ENCODE data around the gene CMC2.

DNA sequence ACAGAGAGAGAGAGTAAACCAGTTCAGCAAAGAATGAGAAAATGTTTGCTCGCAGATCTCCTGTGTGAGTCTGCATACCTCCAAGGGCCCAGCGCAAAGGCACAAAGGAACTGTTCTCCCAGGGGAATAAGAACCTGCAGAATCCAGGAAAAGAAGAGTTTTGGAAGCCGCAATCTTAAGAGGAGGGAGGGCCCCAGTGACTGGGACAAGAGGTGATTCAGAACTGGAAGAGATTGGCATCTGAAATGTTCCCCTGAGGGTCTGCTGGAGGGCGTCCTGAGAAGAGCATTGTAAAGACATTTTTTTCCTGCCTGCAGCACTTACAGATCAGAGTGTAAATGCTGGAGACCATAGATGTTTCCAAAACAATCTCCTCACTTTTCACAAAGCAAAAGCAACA, 35.0 kb upstream of the CMC2 start:
- TF ChIP-seq, protein P1, sequence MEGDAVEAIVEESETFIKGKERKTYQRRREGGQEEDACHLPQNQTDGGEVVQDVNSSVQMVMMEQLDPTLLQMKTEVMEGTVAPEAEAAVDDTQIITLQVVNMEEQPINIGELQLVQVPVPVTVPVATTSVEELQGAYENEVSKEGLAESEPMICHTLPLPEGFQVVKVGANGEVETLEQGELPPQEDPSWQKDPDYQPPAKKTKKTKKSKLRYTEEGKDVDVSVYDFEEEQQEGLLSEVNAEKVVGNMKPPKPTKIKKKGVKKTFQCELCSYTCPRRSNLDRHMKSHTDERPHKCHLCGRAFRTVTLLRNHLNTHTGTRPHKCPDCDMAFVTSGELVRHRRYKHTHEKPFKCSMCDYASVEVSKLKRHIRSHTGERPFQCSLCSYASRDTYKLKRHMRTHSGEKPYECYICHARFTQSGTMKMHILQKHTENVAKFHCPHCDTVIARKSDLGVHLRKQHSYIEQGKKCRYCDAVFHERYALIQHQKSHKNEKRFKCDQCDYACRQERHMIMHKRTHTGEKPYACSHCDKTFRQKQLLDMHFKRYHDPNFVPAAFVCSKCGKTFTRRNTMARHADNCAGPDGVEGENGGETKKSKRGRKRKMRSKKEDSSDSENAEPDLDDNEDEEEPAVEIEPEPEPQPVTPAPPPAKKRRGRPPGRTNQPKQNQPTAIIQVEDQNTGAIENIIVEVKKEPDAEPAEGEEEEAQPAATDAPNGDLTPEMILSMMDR (IDR thresholded peaks at IDR 0.05), result no peak
- no peak for TF ChIP-seq POLR2A (IDR thresholded peaks at IDR 0.05)

All from testis (tissue), 2 donors.